AG10803 (cell line): Measurements from ENCODE around the gene LY6G6D.

Experiments used
- DNase-seq: peaks from one replicate; pipeline ENCODE4 v3.0.0; 2010; ENCODE audit warnings: low read depth
- H3K4me3 ChIP-seq: 2 replicates; pipeline ENCODE4 v1.5.1; 2011; ENCODE audit warnings: mild to moderate bottlenecking, low read length, control low read depth
- TF ChIP-seq, protein P1 (sequence below): conservative IDR thresholded peaks from 2 replicates; pipeline ENCODE4 v1.5.1; 2011; ENCODE audit warnings: mild to moderate bottlenecking, low read length, control low read depth, inconsistent platforms

LY6G6D gene

GRCh38 chr6:31692886-31693285, 22.3 kb upstream of the LY6G6D start:
- no peak for DNase-seq
- TF ChIP-seq, protein P1, sequence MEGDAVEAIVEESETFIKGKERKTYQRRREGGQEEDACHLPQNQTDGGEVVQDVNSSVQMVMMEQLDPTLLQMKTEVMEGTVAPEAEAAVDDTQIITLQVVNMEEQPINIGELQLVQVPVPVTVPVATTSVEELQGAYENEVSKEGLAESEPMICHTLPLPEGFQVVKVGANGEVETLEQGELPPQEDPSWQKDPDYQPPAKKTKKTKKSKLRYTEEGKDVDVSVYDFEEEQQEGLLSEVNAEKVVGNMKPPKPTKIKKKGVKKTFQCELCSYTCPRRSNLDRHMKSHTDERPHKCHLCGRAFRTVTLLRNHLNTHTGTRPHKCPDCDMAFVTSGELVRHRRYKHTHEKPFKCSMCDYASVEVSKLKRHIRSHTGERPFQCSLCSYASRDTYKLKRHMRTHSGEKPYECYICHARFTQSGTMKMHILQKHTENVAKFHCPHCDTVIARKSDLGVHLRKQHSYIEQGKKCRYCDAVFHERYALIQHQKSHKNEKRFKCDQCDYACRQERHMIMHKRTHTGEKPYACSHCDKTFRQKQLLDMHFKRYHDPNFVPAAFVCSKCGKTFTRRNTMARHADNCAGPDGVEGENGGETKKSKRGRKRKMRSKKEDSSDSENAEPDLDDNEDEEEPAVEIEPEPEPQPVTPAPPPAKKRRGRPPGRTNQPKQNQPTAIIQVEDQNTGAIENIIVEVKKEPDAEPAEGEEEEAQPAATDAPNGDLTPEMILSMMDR = no peak
- no peak overlapping the region for H3K4me3 ChIP-seq

DNA sequence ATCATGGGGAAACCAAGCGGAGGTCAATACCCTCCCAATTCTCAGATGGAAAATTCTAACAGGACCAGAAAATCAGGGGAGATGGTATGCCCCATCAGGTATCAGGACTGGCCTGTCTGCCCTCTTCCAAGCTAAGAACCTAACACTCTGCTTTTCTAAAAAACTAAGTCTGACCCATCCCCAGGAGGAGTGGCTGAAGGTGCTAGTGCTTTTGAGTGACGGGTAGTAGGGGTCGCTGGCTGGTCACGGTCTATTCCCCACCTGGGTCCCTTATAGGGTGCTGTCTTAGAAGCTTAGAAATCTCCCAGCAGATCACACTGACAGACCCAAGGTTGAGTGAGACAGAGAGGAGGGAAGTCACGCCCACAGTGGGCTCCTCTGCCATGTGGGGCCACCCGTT, 21.6 kb upstream of the LY6G6D start:
- TF ChIP-seq, protein P1 = no peak
- no peak for DNase-seq
- H3K4me3 ChIP-seq = no peak overlapping the region

- TF ChIP-seq, protein P1 = no peak
These were observed 17.6 kb upstream of the LY6G6D start for GRCh38 chr6:31697555-31697954.

DNA sequence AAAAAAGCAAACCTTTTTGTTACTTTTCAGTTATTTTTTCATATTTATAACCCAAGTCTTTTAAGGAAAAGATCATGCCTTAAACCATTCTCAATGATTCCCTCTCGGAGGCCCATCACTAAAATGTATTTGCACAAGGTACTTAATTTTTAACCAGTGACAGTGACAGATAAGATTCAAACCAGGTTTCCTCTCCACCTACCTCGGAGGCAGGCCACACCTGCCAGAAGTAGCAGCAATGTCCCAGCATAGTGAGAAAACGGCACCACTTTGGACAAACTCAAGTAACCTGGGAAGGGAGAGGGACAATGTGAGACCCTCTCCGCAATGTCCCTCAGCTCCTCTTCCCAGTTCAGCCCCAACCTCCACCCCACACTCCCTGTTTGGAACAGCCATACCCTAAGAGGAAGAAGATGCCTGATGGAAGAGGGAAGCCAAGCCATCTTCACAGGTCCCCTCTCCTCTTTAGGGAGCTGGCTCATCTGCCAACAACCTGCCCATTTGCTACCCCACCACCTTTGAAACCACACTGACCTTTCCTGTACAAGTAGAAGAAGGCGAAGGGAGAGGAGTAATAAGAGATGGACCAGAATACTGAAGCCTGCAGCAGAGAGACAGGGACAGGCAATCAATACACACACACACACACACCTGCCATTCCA, 14.3 kb upstream of the LY6G6D start:
- H3K4me3 ChIP-seq = peak overlapping the region; percentile 15; the same call in 1 of the 2 replicates
- DNase-seq = no peak
- TF ChIP-seq, protein P1 = no peak

More at GRCh38 chr6:31697555-31697954, 17.6 kb upstream of the LY6G6D start:
- DNase-seq = no peak
- H3K4me3 ChIP-seq = no peak overlapping the region

DNA sequence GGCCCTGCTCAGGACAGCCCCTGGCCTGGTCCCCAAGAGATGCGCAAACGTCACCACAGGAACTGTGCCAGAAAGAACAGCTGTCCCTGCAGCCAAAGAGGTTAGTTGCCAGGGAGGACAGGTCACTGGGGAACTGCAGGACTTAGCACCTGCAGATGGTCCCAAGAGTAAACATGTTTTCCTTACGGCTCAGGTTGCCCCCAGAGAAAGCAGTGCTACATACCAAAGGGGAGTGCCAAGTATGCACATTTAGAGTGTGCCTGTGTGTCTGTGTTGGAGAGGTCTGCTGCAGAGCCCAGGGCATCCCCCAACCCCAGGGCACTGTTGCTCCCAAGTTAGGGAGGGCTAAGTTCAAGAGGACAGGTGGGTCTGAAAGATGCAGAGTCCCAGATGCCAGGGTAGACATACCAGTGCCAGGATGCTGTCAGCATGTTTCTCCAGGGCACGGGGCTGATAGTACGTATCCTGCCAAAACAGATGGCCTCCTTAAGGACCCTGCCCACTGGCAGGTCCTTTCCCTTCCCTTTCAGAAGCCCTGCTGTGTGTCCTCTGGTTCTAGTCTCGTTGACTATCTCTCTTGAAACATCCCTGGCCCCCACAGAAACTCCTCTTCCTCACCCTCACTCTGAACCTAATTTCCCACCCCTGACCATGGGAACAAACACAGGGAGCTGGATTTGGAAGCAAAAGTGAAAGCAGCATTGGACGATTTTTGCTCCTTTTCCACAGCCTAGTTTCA, 13.3 kb upstream of the LY6G6D start:
- DNase-seq = no peak
- TF ChIP-seq, protein P1 = no peak
- H3K4me3 ChIP-seq = peak overlapping the region; percentile 93

DNA sequence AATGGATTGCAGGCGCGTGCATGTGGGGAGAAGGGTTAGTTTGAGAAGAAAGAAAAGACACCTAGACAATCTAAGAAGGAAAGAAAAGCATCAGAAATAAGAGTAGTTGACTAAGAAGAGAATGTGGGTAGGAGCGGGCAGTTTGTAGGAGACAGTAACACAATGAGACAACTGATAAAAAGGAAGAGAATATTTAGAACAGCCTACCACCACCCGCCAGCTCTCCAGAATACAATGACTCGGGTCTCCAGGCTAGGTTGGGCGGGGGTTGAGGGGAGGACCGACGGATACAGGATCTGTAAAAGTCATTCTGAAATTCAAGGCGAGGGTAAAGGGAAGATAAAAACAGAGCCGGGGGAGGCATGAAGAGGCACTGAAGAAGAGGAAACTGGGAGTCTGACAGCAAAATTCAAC, 12.7 kb upstream of the LY6G6D start:
- H3K4me3 ChIP-seq = peak overlapping the region; percentile 93
- TF ChIP-seq, protein P1 = no peak
- peak; percentile 19 for DNase-seq
